Thyroid gland (tissue), 4 donors: ENCODE results near the gene DPP6.

Experiments
- CTCF ChIP-seq, 6 experiments: fragments of 200-600 bp in 3 of 6; fragments of 450-650 bp in 3 of 6; sonication (generic) in 3 of 6; IDR thresholded peaks; one replicate each; pipeline ENCODE4 v1.5.1; 2016 to 2019; ENCODE audit warnings: antibody characterized with exemption in 6 of 6, mild to moderate bottlenecking in 2 of 6, inconsistent platforms in 1 of 6, moderate library complexity in 1 of 6
- POLR2A ChIP-seq, 2 donors: fragments of 450-650 bp; IDR thresholded peaks; one replicate each; pipeline ENCODE4 v1.6.1; 2017; ENCODE audit warnings: antibody characterized with exemption in 2 of 2, mild to moderate bottlenecking in 2 of 2, moderate library complexity in 1 of 2

DNA sequence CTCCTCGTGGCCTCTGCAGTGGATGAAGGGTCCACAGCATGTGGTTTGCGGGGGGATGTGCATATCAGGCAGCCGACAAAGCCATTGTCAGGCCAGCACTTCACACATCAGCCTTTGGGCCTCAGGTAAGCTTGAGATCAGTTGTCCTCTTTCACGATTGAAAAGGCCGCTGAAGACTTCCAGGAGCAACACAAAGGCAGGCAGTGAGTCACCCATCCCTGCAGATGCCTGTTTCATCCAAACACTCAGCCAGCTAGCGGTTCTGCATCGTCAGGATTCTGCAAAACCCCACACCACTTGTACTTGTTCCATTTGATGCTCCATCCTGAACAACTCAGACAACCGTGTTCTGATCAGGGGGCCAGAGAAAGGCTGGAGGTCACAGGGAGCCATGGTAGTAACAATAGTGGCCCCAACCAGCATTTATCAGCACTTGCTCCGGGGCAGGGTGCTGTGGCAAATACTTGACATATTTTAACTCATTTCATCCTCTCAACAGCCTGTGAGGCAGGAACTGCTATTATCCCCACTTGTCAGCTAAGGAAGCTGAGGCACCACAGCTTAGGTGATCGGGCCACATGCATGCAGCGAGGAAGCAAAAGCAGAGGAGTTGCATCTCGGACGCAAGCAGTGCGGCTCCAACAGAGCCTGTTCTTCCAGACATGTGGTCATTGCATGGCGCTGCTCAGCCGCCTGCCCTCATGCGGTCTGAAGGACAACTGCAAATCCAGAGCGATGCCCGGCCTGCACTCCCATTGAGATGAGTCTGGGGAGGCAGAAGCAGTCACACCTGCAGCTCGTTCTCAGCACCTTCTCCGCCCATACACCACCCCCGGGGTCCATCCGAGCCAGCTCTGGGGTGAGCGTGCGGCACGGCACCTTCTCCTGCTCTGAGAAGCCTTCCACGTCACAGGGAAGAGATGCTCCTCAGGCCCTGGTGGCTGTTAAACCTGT lies 805.8 kb downstream of the DPP6 start:
- no peak for TF ChIP-seq CTCF (IDR thresholded peaks at IDR 0.05)
- no peak for TF ChIP-seq POLR2A (IDR thresholded peaks at IDR 0.05)
